Measurements from ENCODE around the gene FHDC1.
A peak's percentile ranks its signal among the peaks of the same experiment; 100 is the strongest.

FHDC1 gene

DNA sequence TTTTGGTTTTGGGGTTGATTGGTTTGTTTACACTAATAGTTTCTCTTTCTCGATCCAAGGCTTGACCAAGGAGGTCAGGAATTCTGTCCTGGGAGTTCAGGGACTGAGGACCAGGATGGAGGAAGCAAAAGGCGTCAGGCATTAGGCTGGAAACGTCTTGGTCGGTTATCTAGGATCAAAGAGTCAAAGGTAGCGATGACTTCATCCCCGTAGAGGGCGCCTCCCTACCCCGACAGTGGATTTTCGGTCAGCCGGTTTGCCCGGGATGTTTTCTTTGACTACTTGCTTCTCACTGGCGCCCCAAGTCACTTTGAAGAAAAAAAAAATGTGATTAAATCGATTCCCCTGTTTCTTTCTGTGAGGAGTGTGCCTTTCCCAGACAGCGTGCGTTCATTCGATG, 980 bp upstream of the FHDC1 start:
- DNase-seq = no peak

DNA sequence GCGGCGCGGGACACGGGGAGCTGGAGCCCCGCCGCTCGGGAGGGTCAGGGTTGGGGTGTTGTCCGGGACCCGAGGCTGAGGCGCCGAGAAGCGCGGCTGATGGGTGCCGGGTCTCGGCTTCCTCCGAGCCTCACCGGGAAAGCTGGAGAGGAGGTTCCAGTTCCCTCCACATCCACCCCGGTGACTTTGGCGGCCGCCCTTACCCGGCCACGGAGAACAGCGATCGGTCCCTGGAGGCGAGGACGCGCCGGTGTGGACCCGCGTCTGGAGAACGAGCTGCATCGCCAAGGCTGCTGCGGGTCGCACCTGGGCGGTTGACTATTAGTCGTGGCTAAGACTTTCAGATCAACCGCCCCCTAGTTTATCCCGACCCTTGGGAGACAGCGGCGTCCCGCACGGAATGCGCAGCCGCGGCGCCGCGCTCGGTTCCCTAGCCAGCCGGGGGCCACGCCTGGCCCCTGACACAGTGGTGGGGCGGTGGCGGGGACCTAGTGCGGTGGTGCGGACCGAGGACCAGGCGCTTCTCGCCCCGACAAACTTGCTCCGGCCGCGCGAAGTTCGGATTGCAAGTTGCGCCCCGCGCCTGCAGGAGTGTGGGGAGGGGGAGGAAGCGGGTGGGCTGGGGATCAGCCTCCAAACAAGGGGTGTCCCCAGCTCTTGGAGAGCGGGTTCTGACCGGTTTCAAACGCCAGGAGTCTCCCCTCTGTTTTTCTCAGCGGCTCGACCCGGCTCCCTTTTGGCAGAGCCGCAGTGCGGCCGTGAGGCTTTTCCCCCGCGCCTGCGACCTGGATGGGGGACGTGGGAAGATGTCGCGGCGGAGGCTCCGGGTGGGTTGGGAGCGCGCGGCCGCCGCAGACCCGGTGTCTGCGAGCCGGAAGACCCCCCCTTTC, 568 bp downstream of the FHDC1 start:
- peak in 1 of 2 donors; percentile 10 for DNase-seq

DNA sequence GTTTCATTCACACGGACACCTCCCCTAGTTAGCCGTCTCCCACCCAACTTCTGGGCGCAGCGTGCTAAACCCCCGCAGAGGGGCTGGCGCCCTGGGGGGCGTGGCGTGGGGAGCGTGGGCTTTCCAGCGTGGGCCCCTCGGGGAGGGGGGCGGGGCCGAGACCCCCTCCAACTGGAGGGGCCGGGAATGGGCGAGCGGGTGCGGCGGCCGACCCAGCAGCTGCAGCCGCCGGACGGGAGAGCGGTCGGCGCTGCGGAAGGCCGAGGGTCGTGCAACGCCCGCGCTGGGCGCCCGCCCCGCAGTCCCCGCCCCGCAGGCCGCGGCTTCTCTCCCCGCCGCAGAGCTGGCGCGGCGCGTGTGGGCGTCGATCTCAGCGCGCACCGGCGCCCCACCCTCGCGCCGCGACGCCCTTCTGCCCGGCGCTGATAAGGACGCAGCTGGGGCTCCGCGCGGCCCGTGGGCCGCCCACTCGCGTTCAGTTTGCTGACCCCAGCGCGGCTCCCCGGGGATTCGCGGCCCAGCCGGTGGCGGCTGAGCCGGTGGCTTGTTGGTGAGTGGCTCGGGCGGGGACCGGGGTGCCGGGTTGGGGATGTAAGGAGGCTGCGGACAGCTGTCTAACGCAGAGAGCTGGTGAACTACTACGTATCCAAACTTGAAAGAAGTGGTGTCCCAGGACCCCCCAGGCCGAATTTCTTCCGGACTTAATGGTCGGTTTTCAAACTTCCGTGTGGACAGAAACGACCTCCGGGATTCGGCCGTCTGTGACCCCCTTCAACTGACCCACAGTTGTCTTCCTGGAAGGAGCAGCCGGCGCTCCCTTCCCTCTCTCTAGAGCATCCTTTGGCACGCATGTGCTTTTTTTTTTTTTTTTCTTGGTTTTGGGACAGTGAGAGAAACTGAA, 1.5 kb downstream of the FHDC1 start:
- peak in 1 of 2 donors; percentile 28 for DNase-seq

DNA sequence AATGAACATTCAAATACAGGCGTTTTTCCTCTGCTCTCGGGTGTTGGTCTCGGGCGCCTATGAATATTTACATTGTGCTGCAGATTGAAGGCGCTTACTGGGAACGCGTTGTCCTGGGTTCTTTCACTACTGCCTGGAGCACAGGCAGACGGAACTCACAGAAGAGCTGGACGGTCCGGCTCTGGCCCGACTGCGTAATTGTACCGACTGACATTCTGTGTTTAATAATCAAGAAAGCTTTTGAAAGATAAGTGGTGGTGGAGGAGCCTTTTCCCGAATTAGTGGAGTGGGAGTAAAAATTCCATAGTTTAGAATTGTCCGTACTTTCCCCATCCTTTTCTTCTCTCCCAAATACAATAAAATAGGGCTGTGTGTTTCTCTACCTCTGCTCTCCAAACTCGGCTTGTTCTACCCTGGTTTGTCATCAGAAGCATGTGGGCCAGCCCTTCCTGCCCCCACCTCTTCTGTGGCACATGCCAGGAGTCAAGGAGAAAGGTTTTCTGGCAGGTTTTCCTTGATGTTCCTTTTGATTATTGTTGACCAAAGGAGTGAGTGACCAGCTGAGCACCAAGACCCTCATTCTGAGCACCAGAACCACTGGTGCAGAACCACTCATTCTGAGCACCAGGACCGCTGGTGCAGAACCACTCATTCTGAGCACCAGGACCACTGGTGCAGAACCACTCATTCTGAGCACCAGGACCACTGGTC, 2.3 kb downstream of the FHDC1 start:
- no peak for DNase-seq

DNA sequence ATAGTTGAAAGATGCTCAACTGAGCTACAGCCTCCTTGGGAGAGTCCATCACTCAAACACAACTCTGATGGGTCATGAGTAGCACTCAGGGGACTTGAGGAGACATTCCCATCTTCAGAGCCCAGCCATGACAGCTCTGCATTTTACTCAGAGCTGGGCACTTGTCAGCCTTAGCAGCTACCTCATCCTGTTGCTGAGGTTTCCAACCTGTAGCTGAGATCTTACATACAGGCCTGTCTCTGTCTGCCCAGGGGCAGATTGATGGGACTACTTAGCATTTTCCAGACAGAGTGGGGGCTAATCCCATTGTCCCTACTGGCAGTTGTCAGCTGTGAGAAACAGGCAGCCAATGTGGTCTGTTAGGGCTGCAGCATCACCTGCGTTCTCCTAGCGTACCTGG, 3.5 kb downstream of the FHDC1 start:
- no peak for DNase-seq

DNA sequence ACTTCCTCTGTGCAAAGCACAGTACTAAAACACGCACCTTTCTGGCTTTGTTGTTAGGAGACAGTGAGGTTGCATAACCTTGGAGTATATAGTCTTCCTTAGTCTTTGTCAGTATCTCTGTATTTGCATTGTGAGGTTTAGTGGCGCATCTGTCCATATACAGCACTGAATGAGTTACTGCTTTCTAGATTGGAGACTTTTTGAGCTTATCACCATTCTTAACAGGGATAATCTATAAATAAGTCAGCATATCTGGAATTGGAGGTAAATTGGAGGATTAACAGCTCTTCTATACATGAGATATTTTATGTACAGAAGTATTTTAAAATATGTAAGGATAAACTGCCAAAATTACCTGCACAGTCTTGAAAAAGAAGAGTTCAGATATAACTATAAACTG, 4.3 kb downstream of the FHDC1 start:
- no peak for DNase-seq

DNA sequence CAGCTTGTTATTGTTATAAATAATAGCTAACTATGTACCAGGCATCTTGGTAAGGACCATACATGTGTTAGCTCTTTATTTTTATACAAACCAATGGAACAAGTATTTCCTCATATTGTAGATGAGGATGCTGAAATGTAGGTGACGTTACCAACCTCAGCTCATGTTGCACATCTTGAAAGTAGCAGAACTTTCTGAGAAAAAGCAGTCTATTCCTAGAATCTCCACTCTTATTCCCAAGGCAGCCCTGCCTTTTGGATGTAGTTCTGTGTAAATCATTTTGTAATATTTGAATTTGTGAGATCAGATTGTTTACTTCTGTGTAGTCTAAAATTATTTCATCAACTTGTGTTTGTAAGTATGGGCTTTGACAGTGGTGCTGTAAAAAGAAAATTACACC, 5.3 kb downstream of the FHDC1 start:
- DNase-seq = no peak

DNA sequence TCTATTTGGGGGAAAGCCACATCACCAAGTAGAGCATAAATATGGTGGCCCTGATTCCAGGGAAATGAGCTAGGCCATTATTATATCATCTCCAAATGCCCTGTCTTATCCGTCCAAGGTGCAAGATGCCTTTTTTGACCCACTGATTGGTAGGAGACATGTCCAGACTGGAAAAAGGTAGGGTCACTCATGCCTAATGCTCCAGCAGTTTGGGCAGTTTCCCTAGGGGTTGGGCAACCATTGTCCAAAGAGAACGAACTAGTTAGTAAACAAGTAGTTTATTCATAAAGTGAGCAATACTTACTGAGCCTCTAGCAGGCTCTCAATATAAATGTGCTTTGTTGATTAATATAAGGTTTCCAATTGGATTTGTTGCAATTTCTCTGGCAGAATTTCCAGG, 6.2 kb downstream of the FHDC1 start:
- DNase-seq = no peak

DNA sequence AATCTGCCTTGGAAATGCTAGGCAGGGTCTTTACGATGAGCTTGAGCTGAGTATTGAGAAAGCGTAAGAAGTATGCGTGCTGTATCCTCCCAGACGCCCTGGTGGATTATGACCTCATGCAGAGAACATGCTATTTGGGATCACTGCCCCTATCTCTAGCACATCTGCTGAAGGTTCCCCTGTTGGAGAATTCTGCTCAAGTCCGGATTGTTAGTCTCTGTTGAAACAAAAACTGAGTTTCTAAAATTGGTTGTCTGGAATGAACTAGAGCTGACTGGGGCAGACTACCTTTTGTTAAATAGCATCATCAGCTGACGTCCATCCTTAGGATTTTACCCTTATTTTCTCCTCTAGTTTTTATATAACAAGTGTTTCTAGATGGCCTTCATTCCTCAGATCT, 7.5 kb downstream of the FHDC1 start:
- no peak for DNase-seq

DNA sequence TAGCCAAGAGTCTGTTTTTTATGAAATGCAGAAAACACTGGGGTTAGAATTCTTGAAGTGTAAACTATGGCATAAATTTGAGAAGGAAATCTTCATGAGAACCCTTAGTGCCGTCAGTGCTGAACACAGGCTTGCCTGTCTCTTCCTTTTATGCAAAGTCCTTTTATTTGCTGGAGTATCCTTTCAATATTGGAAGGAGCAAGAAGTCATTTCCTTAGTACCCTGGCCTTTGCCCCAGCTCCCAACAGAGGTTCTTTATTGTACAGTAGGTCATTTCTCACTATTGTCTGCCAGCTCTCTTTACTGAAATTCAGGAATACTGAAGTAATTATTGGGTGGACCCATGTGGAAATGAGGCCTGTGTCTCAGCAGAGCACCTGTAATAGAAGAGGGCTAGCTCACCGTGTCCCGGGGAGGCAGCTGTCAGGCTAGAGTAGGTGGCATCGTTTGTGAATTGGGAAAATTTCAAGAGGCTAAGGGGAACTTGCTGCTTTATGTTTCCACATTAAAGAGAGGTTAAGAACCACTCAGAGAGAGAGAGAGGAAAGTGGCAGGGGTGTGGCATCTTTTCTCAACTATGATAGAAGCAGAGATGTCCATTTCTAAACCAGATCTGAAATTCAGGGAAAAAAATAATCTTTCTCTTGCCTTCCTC, 8.7 kb downstream of the FHDC1 start:
- no peak for DNase-seq

DNA sequence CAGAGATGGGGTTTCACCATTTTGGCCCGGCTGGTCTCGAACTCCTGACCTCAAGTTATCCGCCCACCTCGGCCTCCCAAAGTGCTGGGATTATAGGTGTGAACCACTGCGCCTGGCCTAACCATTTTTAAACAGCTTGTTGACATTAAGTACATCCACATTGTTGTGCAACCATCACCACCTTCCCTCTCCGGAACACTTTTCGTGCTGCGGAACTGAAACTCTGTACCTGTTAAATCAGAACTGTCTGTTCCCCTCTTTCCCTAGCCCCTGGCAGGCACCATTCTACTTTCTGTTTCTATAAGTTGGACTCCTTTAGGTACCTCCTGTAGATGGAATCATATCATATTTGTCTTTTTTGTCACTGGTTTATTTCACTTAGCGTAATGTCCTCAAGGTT, 9.5 kb downstream of the FHDC1 start:
- DNase-seq = no peak

DNA sequence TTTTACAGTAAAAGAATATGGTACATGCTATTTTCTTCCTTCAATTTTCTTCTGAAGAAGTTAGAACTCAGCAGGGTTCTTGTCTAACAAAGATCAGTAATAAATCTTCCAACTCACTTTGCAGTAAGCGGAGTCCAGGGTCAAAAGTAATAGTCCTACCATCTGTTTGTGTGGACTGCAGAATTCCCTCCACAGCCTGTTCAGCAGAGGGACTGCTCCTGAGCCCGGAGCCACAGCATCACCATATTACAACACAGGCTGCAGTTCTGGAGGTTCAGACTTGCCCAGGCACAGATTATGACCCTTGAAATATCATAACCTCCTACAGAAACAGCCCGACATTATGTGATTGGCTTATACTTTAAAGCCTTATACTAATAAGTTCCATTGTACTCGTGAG, 10.3 kb downstream of the FHDC1 start:
- no peak for DNase-seq

DNA sequence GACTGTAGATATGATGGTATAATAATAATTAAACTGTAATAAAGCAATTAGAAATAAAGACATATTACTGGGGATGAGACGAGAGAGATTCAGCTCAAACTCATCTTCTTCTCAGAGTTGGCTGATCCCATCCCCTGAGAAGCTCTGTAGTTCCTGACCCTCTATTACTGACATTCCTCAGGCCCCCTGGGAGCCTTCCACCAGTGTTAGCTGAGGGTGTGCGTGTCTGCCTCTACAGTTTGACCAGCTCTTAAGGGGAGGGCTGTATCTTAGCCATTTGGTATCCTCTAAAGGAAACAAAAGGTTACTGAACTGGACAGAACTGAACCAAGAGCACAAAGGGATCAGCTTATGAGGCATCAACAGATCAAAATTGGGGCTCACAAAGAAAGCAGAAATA, 11.2 kb downstream of the FHDC1 start:
- no peak for DNase-seq

DNA sequence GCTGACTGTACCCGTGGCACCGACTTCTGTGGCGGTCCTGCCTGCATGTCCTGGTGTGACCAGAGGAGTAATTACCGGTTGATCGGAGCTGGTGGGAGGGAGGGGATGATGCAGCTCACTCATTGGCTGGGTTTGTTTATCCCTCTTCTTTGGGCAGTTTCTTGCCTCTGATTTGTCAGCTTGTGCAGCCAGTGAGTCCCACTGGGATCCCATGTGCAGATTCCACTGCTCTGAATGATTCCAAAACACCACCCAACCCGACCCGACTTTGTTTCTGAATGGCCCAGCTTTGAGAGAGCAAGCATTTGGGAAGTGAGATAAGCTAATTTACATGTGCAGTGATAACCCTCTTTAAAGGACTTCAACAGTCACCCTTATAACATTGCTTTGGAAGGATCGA, 13.8 kb downstream of the FHDC1 start:
- DNase-seq = no peak

DNA sequence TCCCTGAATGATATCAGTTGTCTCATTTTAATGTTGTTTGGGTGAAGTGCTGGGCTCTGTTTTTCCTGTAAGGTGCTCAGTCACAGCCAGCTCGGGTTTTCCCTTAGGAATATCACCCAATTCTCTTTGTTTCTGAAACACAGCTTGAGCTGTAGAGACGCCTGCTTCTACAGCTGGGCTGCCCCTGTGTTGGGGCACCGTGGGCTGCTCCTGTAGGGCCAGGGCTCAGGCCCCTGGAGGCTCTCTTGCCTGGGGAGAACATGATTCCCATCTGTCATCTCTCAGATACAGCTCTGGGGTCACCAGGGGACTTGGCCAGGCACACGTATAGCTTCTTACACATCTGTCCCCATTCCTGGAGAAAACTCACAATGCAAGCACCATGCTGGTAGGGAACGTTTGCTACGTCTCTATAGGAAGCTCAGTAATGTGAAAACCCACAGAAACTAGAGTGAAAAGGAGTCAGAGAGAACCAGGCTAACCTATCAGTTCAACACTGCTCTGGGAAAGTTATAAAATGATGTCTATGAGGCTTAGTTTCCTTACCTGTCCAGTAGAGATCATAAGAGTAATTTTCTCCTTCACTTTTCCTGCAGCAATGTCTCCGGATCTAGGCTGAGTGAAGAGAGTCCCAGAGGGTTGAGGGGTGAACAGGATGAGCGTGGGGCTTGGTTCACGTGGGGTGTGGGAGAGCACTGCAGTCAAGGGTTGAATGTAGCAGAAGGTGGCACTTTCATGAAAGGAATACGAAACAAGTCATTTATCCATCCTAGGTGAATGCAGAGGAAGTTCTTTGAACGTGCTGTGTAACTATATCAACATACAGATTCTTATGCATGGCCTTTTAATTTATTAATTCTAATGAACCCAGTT, 14.5 kb downstream of the FHDC1 start:
- DNase-seq = no peak

DNA sequence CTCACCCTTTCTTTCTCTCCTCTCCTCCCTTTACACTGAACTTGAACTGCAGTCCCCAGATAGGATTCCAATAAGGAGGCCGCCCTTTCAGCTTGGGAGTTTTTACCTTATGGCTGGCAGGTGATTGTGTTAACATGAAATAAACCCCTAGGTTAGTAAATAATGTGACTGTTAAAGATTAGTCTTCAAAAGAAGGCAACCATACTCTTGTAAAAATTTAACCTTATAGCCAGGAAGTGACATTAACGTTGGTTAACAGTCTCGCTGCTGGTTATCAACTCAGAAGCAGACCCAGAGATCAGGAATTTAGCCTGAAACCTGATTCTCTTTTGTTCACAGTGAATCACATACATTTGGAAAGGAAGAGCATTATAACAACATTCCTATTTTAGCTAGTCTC, 15.2 kb downstream of the FHDC1 start:
- no peak for DNase-seq

DNA sequence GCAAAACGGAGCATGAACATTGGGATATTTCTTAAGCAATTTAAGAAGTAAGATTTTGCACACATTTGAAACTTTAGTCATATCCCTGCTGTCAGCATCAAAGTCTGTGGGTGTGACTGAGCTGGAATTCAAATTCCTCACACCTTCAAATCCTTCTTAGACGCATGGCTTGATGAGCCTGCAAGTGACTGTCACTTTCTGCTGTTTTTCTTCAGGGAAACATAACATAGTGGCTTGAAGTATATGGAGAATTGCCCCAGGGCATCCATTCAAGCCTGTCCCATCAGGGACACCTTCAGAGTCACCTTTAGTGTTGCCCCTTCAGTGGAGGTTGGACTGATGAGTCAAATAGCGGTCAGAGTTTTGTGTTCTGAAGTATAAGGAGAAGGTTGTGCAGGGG, 17.4 kb downstream of the FHDC1 start:
- no peak for DNase-seq

DNA sequence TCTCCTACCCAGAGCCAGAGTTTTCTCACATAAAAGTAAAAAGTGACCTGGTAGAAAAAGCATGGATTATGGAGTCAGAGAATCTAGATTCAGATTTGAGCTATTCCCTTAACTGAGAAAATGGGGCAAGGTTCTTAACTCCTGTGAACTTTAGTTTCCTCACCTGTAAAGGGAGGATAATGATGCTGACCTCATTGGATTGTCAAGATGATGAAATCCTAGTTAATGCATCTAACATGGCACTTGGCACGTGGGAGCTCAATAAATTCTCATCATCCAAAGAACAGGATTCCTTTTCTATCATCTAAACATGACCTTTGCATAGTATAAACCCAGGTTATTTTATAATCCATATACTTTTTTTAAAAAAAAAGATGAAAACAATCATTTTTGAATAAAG, 18.6 kb downstream of the FHDC1 start:
- no peak for DNase-seq

DNA sequence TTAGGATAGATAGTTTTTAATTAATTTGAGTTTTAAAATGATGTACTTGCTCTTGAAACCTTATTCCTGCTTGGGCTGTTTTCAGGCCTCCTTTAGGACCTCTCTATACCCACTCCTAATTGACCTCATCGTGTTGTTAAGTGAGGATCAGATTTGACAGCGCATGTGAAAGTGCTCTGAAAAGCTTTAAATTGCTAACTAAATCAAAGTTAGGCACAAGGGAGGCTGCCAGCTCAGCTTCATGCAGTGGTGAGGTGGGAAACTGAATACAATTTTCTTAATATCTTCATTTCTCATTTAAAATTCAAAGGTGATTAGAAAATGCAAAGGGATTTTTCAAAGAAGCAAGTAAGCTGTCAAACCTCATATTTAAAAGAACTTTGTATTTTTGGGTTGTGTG, 20.0 kb downstream of the FHDC1 start:
- no peak for DNase-seq

DNA sequence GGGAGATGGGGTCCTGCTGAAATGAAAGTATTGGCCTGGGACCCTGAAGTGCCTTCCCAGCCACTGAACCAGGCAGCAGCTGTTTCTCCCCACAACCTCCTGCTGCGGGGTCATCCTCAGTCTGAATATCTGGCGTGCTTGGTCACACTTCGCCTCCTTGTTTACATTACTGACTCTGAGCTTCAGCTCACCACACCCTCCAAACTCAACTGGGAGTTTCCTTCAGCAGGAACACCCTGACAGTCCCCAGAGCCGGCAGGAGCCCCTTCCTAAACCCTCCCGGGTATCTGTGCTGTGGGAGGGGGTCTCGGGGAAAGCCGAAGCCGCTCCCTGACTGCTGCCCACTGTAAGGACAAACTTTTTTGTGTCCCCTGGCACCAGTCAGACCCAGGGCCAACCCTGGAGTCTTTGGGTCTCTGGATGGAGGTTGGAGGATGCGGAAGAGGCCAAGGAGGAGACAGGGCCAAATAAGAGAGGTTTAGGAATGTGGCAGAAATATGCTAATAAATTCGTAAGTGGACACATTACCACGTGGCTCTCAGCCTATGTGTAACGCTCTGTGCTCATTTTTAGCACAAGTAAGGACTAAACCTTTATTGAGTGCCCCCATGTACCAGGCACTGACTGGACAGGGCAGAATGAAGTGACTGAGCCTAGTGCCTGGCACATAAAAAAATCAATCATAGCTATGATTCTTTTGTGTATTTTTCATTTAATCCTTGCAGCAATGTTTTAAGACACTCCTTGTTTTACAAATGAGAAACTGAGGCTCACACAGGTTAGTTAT, 20.7 kb downstream of the FHDC1 start:
- DNase-seq = no peak

Measured in inflammatory macrophage (primary cell).